H9 (cell line): ENCODE measurements around the gene SMARCAL1. TPM values are rescaled to one million over a fixed set of nuclear protein-coding genes. Genes with fewer than 3 reads are reported as not detected.

Experiments
- DNase-seq: peaks from one replicate; pipeline ENCODE4 v3.0.0-alpha.2; 2017
- H2AFZ ChIP-seq: one replicate; pipeline ENCODE4 v1.6.1; 2013; ENCODE audit warnings: mild to moderate bottlenecking, low read length, control low read depth, moderate library complexity
- H2AK5ac ChIP-seq: 2 replicates; pipeline ENCODE4 v1.6.1; 2013; ENCODE audit warnings: low read length, control low read depth, mixed read lengths; ENCODE audit not compliant: insufficient read length
- H2BK120ac ChIP-seq: one replicate; pipeline ENCODE4 v1.6.1; 2013; ENCODE audit warnings: low read depth, mild to moderate bottlenecking, low read length, control low read depth, inconsistent platforms; ENCODE audit not compliant: poor library complexity, severe bottlenecking
- H2BK12ac ChIP-seq: 2 replicates; pipeline ENCODE4 v1.6.1; 2013; ENCODE audit warnings: low read length, control low read depth, mixed read lengths, low read depth; ENCODE audit not compliant: insufficient read length
- H2BK15ac ChIP-seq: 2 replicates; pipeline ENCODE4 v1.6.1; 2013; ENCODE audit warnings: low read depth, low read length, control low read depth
- H2BK20ac ChIP-seq: one replicate; pipeline ENCODE4 v1.6.1; 2013; ENCODE audit warnings: low read depth, mild to moderate bottlenecking, low read length, control low read depth, inconsistent platforms; ENCODE audit not compliant: poor library complexity, severe bottlenecking
- H2BK5ac ChIP-seq: 2 replicates; pipeline ENCODE4 v1.6.1; 2013; ENCODE audit warnings: low read length, control low read depth, mixed read lengths; ENCODE audit not compliant: insufficient read length
- H3K14ac ChIP-seq: 2 replicates; pipeline ENCODE4 v1.6.1; 2013; ENCODE audit warnings: low read length, control low read depth; ENCODE audit not compliant: insufficient read depth
- H3K18ac ChIP-seq: 2 replicates; pipeline ENCODE4 v1.6.1; 2013; ENCODE audit warnings: low read depth, mild to moderate bottlenecking, mixed read lengths, low read length, control low read depth; ENCODE audit not compliant: insufficient read length
- H3K23ac ChIP-seq: 2 replicates; pipeline ENCODE4 v1.6.1; 2013; ENCODE audit warnings: low read length, control low read depth, mixed read lengths, low read depth; ENCODE audit not compliant: insufficient read length
- H3K23me2 ChIP-seq: 2 replicates; pipeline ENCODE4 v1.6.1; 2013; ENCODE audit warnings: low read depth, mild to moderate bottlenecking, mixed read lengths, low read length, control low read depth; ENCODE audit not compliant: insufficient read length, poor library complexity, severe bottlenecking
- H3K27ac ChIP-seq: 2 replicates; pipeline ENCODE4 v1.5.1; 2013; ENCODE audit warnings: low read length, control low read depth, mixed read lengths, low read depth; ENCODE audit not compliant: insufficient read length
- H3K27me3 ChIP-seq: 2 replicates; pipeline ENCODE4 v1.6.1; 2013; ENCODE audit warnings: low read length, control low read depth, inconsistent platforms; ENCODE audit not compliant: insufficient read depth
- H3K4ac ChIP-seq: 2 replicates; pipeline ENCODE4 v1.6.1; 2013; ENCODE audit warnings: low read depth, mild to moderate bottlenecking, control low read depth, inconsistent platforms, low read length, moderate library complexity
- H3K4me1 ChIP-seq: 2 replicates; pipeline ENCODE4 v1.6.1; 2013; ENCODE audit warnings: low read length, control low read depth, inconsistent platforms; ENCODE audit not compliant: insufficient read depth
- H3K4me2 ChIP-seq: 2 replicates; pipeline ENCODE4 v1.6.1; 2013; ENCODE audit warnings: low read length, control low read depth, mixed read lengths; ENCODE audit not compliant: insufficient read length, insufficient read depth
- H3K56ac ChIP-seq: 2 replicates; pipeline ENCODE4 v1.6.1; 2013; ENCODE audit warnings: low read depth, mild to moderate bottlenecking, mixed read lengths, low read length, control low read depth; ENCODE audit not compliant: insufficient read length
- H3K79me1 ChIP-seq: 2 replicates; pipeline ENCODE4 v1.6.1; 2013; ENCODE audit warnings: low read depth, mild to moderate bottlenecking, moderate library complexity, low read length, control low read depth, inconsistent platforms; ENCODE audit not compliant: insufficient read depth, poor library complexity, severe bottlenecking
- H3K79me2 ChIP-seq: 2 replicates; pipeline ENCODE4 v1.6.1; 2013; ENCODE audit warnings: low read length, control low read depth, inconsistent platforms; ENCODE audit not compliant: insufficient read depth
- H3K9ac ChIP-seq: 2 replicates; pipeline ENCODE4 v1.6.1; 2013; ENCODE audit warnings: low read length, control low read depth, mixed read lengths; ENCODE audit not compliant: insufficient read length; ENCODE audit errors: extremely low read depth
- H3K9me3 ChIP-seq: one replicate; pipeline ENCODE4 v1.6.1; 2013; ENCODE audit warnings: low read depth, low read length, inconsistent platforms; ENCODE audit not compliant: control insufficient read depth
- H3T11ph ChIP-seq: one replicate; pipeline ENCODE4 v1.6.1; 2013; ENCODE audit warnings: mild to moderate bottlenecking, low read length, control low read depth, inconsistent platforms
- H4K20me1 ChIP-seq: one replicate; pipeline ENCODE4 v1.6.1; 2013; ENCODE audit not compliant: control insufficient read depth, insufficient read length, insufficient read depth
- H4K5ac ChIP-seq: 2 replicates; pipeline ENCODE4 v1.6.1; 2013; ENCODE audit warnings: low read depth, mild to moderate bottlenecking, mixed read lengths, low read length, control low read depth; ENCODE audit not compliant: insufficient read length
- H4K8ac ChIP-seq: replicated peaks from 2 replicates; pipeline ENCODE4 v1.6.1; 2013; ENCODE audit warnings: low read length, control low read depth, mixed read lengths, low read depth; ENCODE audit not compliant: insufficient read length
- H4K91ac ChIP-seq: 2 replicates; pipeline ENCODE4 v1.6.1; 2013; ENCODE audit warnings: low read depth, mild to moderate bottlenecking, moderate library complexity, mixed read lengths, low read length, control low read depth; ENCODE audit not compliant: insufficient read length
- H3K27ac Mint-ChIP-seq, 3 experiments: 2 replicates in 2 of 3; 3 replicates in 1 of 3; pipeline ENCODE4 v1.8.0; 2020 to 2021; ENCODE audit warnings: mixed read lengths in 3 of 3, mild to moderate bottlenecking in 1 of 3, moderate library complexity in 1 of 3
- H3K27me3 Mint-ChIP-seq: 2 replicates; pipeline ENCODE4 v1.8.0; 2021; ENCODE audit warnings: low read depth, mild to moderate bottlenecking, moderate library complexity, mixed read lengths
- H3K36me3 Mint-ChIP-seq, 3 experiments: 2 replicates in 2 of 3; 3 replicates in 1 of 3; pipeline ENCODE4 v1.8.0; 2020 to 2021; ENCODE audit warnings: low read depth in 3 of 3, mixed read lengths in 3 of 3; ENCODE audit not compliant: insufficient read depth in 1 of 3
- H3K4me1 Mint-ChIP-seq, 2 experiments: 2 replicates each; pipeline ENCODE4 v1.8.0; 2020; ENCODE audit warnings: mixed read lengths in 2 of 2
- H3K4me3 Mint-ChIP-seq, 2 experiments: 2 replicates in 1 of 2; 3 replicates in 1 of 2; pipeline ENCODE4 v1.8.0; 2020 to 2021; ENCODE audit warnings: mild to moderate bottlenecking in 2 of 2, mixed read lengths in 2 of 2, moderate library complexity in 1 of 2
- H3K9me3 Mint-ChIP-seq, 2 experiments: 2 replicates in 1 of 2; 3 replicates in 1 of 2; pipeline ENCODE4 v1.8.0; 2020; ENCODE audit warnings: mild to moderate bottlenecking in 2 of 2, mixed read lengths in 2 of 2, moderate library complexity in 1 of 2
- WGBS: extraction: QIAGEN DNeasy Blood & Tissue Kit; methylation state at CpG from one replicate; pipeline ENCODE4 v1.1.7; 2013; ENCODE audit warnings: missing lambda C conversion rate, low lambda C conversion rate, mixed read lengths; ENCODE audit not compliant: insufficient read length; ENCODE audit errors: extremely low coverage; 5-methylcytosine and 5-hydroxymethylcytosine counted together
- total RNA-seq: library from RNA; stranded (reverse); gene quantifications from 2 replicates; pipeline ENCODE4 v1.2.1, GENCODE V29; 2021
- TF ChIP-seq, protein P1 (sequence below): fragments of 200-600 bp; sonication (generic); conservative IDR thresholded peaks from 3 replicates; pipeline ENCODE4 v1.8.0; 2021; ENCODE audit warnings: antibody characterized with exemption, mild to moderate bottlenecking

SMARCAL1 gene
- total RNA-seq, 1 experiment from 2014 or later, result 16.5 TPM

DNA sequence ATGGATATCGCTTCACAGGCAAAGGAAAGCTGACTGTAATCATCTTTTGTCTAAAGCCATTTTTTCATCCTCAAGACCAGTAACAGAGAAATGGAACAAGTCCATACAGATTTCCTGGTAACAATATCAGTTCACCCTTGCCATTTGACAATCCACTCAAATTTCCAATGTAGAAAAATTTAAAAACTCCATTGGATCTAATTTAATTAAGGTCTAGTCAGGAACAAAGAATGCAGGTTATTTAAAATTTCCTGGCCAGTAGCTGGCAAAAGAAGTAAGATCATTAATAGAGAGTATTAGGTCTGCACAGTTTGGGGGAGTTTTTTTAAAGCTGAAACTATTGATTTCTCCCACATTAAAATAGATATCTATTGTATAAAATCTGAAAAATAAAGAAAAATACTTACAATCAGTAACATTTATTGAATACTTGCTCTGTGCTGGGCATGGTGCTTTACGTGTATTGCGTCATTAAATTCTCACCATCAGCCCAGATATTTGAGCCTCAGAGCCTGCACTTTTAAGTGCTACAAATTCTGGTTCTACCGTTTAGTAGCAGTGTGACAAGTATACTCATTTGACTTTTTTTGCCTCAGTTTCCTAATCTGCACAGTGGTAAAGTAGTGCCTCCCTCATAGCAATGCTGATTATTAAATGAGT is 41.8 kb downstream of the SMARCAL1 start:
- no peak overlapping the region for H2BK15ac ChIP-seq
- H2AFZ ChIP-seq, result no peak overlapping the region
- H2BK20ac ChIP-seq, result no peak overlapping the region
- no peak overlapping the region for H3K56ac ChIP-seq
- Mint-ChIP-seq H3K9me3 (peaks cover 26 to 39% of the 10 kb centered on the region in 2 experiments), H3K36me3 (peaks cover 59 to 80% (median 78%) of the 10 kb centered on the region in 3 experiments), H3K27ac (no peak overlapping the region), H3K27me3 (no peaks in the 10 kb centered on the region), H3K4me3 (no peak overlapping the region), H3K4me1 (peaks cover 2 to 5% of the 10 kb centered on the region in 2 experiments)
- no peaks in the 10 kb centered on the region for H4K20me1 ChIP-seq
- H3K9me3 ChIP-seq, result peaks cover 12% of the 10 kb centered on the region
- H4K8ac ChIP-seq, result no peak overlapping the region
- no peak overlapping the region for H2AK5ac ChIP-seq
- no peaks in the 10 kb centered on the region for H3K23me2 ChIP-seq
- DNase-seq, result no peak
- no peaks in the 10 kb centered on the region for H3K4me1 ChIP-seq
- no peak overlapping the region for H3K23ac ChIP-seq
- WGBS, result no CpG with 5 or more reads among the region's 4 CpGs
- no peak overlapping the region for H3K4ac ChIP-seq
- no peaks in the 10 kb centered on the region for H3K79me1 ChIP-seq
- TF ChIP-seq, protein P1, sequence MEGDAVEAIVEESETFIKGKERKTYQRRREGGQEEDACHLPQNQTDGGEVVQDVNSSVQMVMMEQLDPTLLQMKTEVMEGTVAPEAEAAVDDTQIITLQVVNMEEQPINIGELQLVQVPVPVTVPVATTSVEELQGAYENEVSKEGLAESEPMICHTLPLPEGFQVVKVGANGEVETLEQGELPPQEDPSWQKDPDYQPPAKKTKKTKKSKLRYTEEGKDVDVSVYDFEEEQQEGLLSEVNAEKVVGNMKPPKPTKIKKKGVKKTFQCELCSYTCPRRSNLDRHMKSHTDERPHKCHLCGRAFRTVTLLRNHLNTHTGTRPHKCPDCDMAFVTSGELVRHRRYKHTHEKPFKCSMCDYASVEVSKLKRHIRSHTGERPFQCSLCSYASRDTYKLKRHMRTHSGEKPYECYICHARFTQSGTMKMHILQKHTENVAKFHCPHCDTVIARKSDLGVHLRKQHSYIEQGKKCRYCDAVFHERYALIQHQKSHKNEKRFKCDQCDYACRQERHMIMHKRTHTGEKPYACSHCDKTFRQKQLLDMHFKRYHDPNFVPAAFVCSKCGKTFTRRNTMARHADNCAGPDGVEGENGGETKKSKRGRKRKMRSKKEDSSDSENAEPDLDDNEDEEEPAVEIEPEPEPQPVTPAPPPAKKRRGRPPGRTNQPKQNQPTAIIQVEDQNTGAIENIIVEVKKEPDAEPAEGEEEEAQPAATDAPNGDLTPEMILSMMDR, result no peak
- H3T11ph ChIP-seq, result no peak overlapping the region
- no peak overlapping the region for H3K14ac ChIP-seq
- H3K4me2 ChIP-seq, result no peak overlapping the region
- H3K27ac ChIP-seq, result no peak overlapping the region
- no peak overlapping the region for H4K91ac ChIP-seq
- H2BK120ac ChIP-seq, result no peak overlapping the region
- H3K9ac ChIP-seq, result no peak overlapping the region
- no peak overlapping the region for H2BK12ac ChIP-seq
- no peaks in the 10 kb centered on the region for H3K27me3 ChIP-seq
- no peak overlapping the region for H4K5ac ChIP-seq
- H2BK5ac ChIP-seq, result no peak overlapping the region
- no peaks in the 10 kb centered on the region for H3K79me2 ChIP-seq
- H3K18ac ChIP-seq, result no peak overlapping the region
